Heart right ventricle (tissue), 16 donors: Measurements from ENCODE around the gene GMPPA. TPM values are rescaled to one million over a fixed set of nuclear protein-coding genes. Genes with fewer than 3 reads are reported as not detected.

Source experiments
- ATAC-seq, 8 donors: fragments of 200-7000 bp; cut with Tn5 transposase; one replicate each; pipeline ENCODE4 v1.9.1; 2020; ENCODE audit warnings: mild to moderate bottlenecking in 8 of 8, moderate library complexity in 8 of 8, moderate number of reproducible peaks in 1 of 8
- DNase-seq, 2 donors: peaks; one replicate each; pipeline ENCODE4 v3.0.0-alpha.2; 2020
- H3K27ac ChIP-seq, 10 donors: fragments of 200-600 bp; sonication (generic) in 2 of 10; one replicate each; pipeline versions ENCODE4 v1.5.0 to v1.8.0; 2020 to 2022; ENCODE audit warnings: mild to moderate bottlenecking in 3 of 10
- H3K27me3 ChIP-seq, 7 donors: fragments of 200-600 bp; one replicate each; pipeline ENCODE4 v1.8.0; 2021 to 2022; ENCODE audit warnings: mild to moderate bottlenecking in 2 of 7
- H3K36me3 ChIP-seq, 9 donors: fragments of 200-600 bp; sonication (generic) in 1 of 9; one replicate each; pipeline versions ENCODE4 v1.5.0 to v1.8.0; 2020 to 2022; ENCODE audit warnings: mild to moderate bottlenecking in 2 of 9
- H3K4me1 ChIP-seq, 9 donors: fragments of 200-600 bp; sonication (generic) in 1 of 9; one replicate each; pipeline versions ENCODE4 v1.5.0 to v1.8.0; 2020 to 2022; ENCODE audit warnings: mild to moderate bottlenecking in 4 of 9
- H3K4me3 ChIP-seq, 10 donors: fragments of 200-600 bp; sonication (generic) in 2 of 10; one replicate each; pipeline versions ENCODE4 v1.5.0 to v1.8.0; 2020 to 2022; ENCODE audit warnings: mild to moderate bottlenecking in 7 of 10, moderate library complexity in 2 of 10
- H3K9me3 ChIP-seq, 11 donors: fragments of 200-600 bp in 10 of 11; sonication (generic) in 2 of 11; one replicate each; pipeline versions ENCODE4 v1.5.0 to v1.8.0; 2013 to 2022; ENCODE audit warnings: mild to moderate bottlenecking in 2 of 11, control low read depth in 1 of 11, moderate library complexity in 1 of 11
- WGBS, 2 donors: extraction: QIAGEN DNeasy Blood & Tissue Kit; methylation state at CpG; one replicate each; pipeline ENCODE4 v1.1.7; 2013; ENCODE audit warnings: inconsistent platforms in 1 of 2; 5-methylcytosine and 5-hydroxymethylcytosine counted together
- intact Hi-C, 10 donors: fragments of 100-400 bp; cut with DNase I; formaldehyde crosslinking; loops; one replicate each; pipeline versions ENCODE4 v1.11.1 to v1.14.2; 2022
- polyA plus RNA-seq, 2 donors: library from polyadenylated mRNA; stranded (reverse); fragments of 200-250 nt; gene quantifications; one replicate each; pipeline ENCODE4 v1.2.3, GENCODE V29; 2013
- total RNA-seq, 10 donors: library from RNA; stranded (reverse); fragmentation: NEBNext Ultra II Directional in 3 of 10; extraction: Animal tissue kit (Norgen Biotek cat#: 25700) in 3 of 10; gene quantifications; one replicate each; pipeline versions ENCODE4 v1.2.1 to v1.2.4, GENCODE V29; 2021 to 2023
- TF ChIP-seq, protein P1 (sequence below), 9 donors: fragments of 200-600 bp; sonication (generic) in 2 of 9; IDR thresholded peaks; one replicate each; pipeline versions ENCODE4 v1.5.0 to v1.8.0; 2021 to 2022; ENCODE audit warnings: antibody characterized with exemption in 9 of 9, mild to moderate bottlenecking in 5 of 9, moderate library complexity in 1 of 9
- donor health status: Arrhythmogenic right ventricular cardiomyopathy.
- donor health status: ischemic (EF 13 %, LVEDD 7.1; RV severe dilation, severe dysfunction).
- donor health status: healthy with polysubstance abuse.
- donor health status: DM: no; HTN: yes; CAD: no.
- donor health status: DM: no; HTN: no; CAD: no.
- donor health status: ischemic (EF 25% LVEDD 6.9; RV normal size, moderate dysfunction).
- donor health status: ischemic (EF 25% LVEDD 5.7; RV mildly dilated, moderate dysfunction).
- donor health status: healthy.
- donor health status: DM: yes; HTN: yes; CAD: no.
- donor health status: Ischemic cardiomyopathy.
- donor health status: ischemic (EF 35%, LVEDD 5.7; RV mildly dilated, moderate dysfunction).
- donor health status: nonischemic (EF 11% LVEDD 7.7; RV severe dilation, severe dysfunction).
- donor health status: DM: yes; HTN: yes; CAD: no.
- donor health status: PGD.
- donor health status: ischemic (EF 29% LVEDD 5.4; RV normal size, mild dysfunction).
- donor health status: nonischemic (EF 23%, LVEDD 6.1; RV moderate dilation, normal function).

Gene GMPPA
- total and polyA plus RNA-seq, 12 donors, result 15.8 to 48.6 (median 22.1) TPM

DNA sequence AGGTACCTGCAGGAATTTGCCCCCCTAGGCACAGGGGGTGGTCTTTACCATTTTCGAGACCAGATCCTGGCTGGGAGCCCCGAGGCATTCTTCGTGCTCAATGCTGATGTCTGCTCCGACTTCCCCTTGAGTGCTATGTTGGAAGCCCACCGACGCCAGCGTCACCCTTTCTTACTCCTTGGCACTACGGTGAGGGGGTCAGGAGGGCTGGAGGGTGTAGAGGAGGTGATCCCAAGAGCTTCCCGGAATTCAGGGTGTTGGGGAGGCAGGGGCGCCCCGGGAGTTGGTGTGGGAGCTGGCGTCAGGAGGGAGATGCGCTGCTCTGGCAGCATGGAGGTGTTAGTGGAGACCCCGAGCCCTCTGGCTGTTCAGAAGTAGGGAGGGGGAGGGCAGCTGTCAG lies 3.2 kb downstream of the GMPPA start:
- TF ChIP-seq, protein P1, sequence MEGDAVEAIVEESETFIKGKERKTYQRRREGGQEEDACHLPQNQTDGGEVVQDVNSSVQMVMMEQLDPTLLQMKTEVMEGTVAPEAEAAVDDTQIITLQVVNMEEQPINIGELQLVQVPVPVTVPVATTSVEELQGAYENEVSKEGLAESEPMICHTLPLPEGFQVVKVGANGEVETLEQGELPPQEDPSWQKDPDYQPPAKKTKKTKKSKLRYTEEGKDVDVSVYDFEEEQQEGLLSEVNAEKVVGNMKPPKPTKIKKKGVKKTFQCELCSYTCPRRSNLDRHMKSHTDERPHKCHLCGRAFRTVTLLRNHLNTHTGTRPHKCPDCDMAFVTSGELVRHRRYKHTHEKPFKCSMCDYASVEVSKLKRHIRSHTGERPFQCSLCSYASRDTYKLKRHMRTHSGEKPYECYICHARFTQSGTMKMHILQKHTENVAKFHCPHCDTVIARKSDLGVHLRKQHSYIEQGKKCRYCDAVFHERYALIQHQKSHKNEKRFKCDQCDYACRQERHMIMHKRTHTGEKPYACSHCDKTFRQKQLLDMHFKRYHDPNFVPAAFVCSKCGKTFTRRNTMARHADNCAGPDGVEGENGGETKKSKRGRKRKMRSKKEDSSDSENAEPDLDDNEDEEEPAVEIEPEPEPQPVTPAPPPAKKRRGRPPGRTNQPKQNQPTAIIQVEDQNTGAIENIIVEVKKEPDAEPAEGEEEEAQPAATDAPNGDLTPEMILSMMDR (IDR thresholded peaks at IDR 0.05), result no peak
- 92% methylated on average over 14 of the region's 14 CpGs for WGBS, 2 donors
- intact Hi-C loops, result no loop called here
- no peak for ATAC-seq
- DNase-seq, result no peak
- no peak overlapping the region for H3K4me3 ChIP-seq
- H3K27me3 ChIP-seq, result peaks cover 0 to 10% (median 0%) of the 10 kb centered on the region in 7 donors
- H3K27ac ChIP-seq, result no peak overlapping the region
- H3K36me3 ChIP-seq, result peaks cover 0 to 54% (median 31%) of the 10 kb centered on the region in 9 donors
- H3K9me3 ChIP-seq, result no peaks in the 10 kb centered on the region
- H3K4me1 ChIP-seq, result peaks cover 8 to 30% (median 20%) of the 10 kb centered on the region in 9 donors

DNA sequence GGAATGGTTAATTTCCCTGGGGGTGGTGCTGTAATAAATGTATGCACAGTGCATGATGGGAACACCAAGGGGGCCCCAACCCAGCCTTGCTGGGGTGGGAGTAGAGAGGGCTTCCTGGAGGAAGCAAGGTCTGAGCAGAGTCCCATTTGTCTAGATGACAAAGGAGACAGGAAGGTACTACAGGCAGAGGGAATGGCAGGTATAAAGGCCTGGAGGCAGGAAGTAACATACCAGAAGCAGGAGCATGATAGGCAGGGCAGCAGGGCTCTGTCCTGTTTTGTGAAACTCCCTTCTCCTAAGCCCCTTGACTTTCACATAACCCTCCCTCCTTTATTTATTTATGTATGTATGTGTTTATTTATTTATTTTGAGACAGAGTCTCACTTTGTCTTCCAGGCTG lies 3.9 kb downstream of the GMPPA start:
- no peak for ATAC-seq
- Histone ChIP-seq H3K9me3 (no peaks in the 10 kb centered on the region), H3K27me3 (peaks cover 0 to 2% (median 0%) of the 10 kb centered on the region in 7 donors), H3K27ac (no peak overlapping the region), H3K36me3 (peaks cover 0 to 60% (median 31%) of the 10 kb centered on the region in 9 donors), H3K4me3 (no peak overlapping the region), H3K4me1 (peaks cover under 1 to 27% (median 19%) of the 10 kb centered on the region in 9 donors)
- intact Hi-C loops, result no loop called here
- TF ChIP-seq, protein P1 (IDR thresholded peaks at IDR 0.05), result no peak
- DNase-seq, result no peak

DNA sequence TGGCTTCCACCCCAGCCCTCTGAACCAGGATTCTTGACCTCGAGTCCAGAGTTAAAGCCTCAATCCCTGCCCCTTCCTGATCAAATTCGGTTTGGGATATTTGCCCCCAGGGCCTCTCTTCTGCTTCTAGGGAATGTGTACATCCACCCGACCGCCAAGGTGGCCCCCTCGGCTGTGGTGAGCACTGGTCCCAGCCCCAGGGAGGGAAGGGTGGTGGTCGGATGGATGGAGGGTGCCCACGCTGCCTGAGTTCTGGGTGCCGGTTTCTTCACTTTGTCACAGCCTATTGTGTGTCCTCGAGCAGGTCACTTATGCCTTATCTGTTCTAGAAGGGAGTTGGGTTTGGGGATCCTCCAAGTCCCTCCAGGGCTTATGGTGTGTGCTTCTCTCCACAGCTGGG lies 6.9 kb downstream of the GMPPA start:
- Histone ChIP-seq H3K4me3 (no peak overlapping the region), H3K4me1 (peaks cover 0 to 37% (median 20%) of the 10 kb centered on the region in 9 donors), H3K36me3 (peaks cover 0 to 60% (median 31%) of the 10 kb centered on the region in 9 donors), H3K27me3 (peaks cover 0 to 19% (median 5%) of the 10 kb centered on the region in 7 donors), H3K9me3 (no peaks in the 10 kb centered on the region), H3K27ac (no peak overlapping the region)
- intact Hi-C loops, result no loop called here
- WGBS, 2 donors, result 91 to 93% methylated on average over 9 of the region's 9 CpGs
- TF ChIP-seq, protein P1 (IDR thresholded peaks at IDR 0.05), result no peak
- DNase-seq (no peak), ATAC-seq (no peak)

DNA sequence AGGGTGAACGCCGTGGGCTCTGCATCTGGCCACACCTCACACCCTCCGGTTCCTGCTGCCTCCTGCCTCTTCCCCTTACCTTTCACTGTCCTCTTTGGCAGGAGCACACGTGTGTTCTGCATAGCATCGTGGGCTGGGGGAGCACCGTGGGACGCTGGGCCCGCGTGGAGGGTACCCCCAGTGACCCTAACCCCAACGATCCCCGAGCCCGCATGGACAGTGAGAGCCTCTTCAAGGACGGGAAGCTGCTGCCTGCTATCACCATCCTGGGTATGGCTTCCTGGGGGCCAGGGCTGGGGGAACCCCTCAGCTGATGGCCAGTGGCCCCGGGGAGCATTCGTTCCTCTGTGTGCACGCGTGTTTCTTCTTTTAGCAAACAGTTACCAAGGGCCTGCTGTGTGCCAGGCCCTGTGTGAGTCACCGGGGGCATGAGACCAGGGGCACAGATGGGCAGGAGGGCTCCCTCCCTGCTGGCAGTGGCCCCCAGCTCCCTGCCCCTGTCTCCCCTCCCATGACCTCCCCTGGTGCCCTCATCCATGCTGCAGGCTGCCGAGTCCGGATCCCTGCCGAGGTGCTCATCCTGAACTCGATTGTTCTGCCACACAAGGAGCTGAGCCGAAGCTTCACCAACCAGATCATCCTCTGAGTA lies 7.6 kb downstream of the GMPPA start:
- peaks cover 0 to 60% (median 31%) of the 10 kb centered on the region in 9 donors for H3K36me3 ChIP-seq
- 88% methylated on average over 23 of the region's 23 CpGs for WGBS, 2 donors
- TF ChIP-seq, protein P1 (IDR thresholded peaks at IDR 0.05), result no peak
- H3K4me3 ChIP-seq, result no peak overlapping the region
- no peak overlapping the region for H3K27ac ChIP-seq
- ATAC-seq, result no peak
- intact Hi-C loops, result no loop called here
- DNase-seq, result no peak
- no peaks in the 10 kb centered on the region for H3K9me3 ChIP-seq
- peaks cover 0 to 26% (median 12%) of the 10 kb centered on the region in 7 donors for H3K27me3 ChIP-seq
- H3K4me1 ChIP-seq, result peaks cover 0 to 37% (median 20%) of the 10 kb centered on the region in 9 donors
